ENCODE measurements around the gene RTF2. TPM values are rescaled to one million over a fixed set of nuclear protein-coding genes. Genes with fewer than 3 reads are reported as not detected.

The RTF2 gene
- total RNA-seq, 1 donor from 2014 or later, result 66.3 TPM

DNA sequence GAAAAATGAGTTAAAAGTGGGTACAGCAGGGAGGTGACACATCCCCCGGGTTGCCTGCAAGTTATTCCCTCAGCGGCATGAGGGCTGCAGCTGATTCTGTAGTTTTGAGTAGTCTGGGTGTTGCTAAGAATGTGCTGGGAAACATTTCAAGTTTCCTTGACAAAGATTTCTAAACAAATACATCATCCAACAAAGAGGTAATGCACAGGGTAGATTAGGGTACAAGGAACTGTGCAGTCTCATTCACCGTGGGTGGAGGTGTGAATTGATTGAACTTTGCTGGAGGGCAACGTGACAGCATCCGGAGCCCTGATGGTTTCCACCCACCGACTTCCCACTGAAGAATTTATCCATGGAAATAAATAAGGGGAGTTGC, 34.6 kb upstream of the RTF2 start:
- H3K4me3 Mint-ChIP-seq (ENCODE audit: unreplicated experiment), result no peak overlapping the region
- TF ChIP-seq, protein P1, sequence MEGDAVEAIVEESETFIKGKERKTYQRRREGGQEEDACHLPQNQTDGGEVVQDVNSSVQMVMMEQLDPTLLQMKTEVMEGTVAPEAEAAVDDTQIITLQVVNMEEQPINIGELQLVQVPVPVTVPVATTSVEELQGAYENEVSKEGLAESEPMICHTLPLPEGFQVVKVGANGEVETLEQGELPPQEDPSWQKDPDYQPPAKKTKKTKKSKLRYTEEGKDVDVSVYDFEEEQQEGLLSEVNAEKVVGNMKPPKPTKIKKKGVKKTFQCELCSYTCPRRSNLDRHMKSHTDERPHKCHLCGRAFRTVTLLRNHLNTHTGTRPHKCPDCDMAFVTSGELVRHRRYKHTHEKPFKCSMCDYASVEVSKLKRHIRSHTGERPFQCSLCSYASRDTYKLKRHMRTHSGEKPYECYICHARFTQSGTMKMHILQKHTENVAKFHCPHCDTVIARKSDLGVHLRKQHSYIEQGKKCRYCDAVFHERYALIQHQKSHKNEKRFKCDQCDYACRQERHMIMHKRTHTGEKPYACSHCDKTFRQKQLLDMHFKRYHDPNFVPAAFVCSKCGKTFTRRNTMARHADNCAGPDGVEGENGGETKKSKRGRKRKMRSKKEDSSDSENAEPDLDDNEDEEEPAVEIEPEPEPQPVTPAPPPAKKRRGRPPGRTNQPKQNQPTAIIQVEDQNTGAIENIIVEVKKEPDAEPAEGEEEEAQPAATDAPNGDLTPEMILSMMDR (IDR thresholded peaks at IDR 0.05; ENCODE audit: partially characterized antibody, unreplicated experiment), result no peak

GRCh38 chr20:56437196-56437960, 31.0 kb upstream of the RTF2 start:
- Mint-ChIP-seq H3K4me1 (ENCODE audit: low read depth, unreplicated experiment) (no peaks in the 10 kb centered on the region), H3K4me3 (ENCODE audit: unreplicated experiment) (no peak overlapping the region), H3K27ac (ENCODE audit: unreplicated experiment) (no peak overlapping the region), H3K27me3 (ENCODE audit: unreplicated experiment) (peaks cover 3% of the 10 kb centered on the region), H3K9me3 (ENCODE audit: unreplicated experiment) (no peaks in the 10 kb centered on the region), H3K36me3 (ENCODE audit: unreplicated experiment) (no peaks in the 10 kb centered on the region)
- DNase-seq, result no peak
- TF ChIP-seq, protein P1 (IDR thresholded peaks at IDR 0.05; ENCODE audit: partially characterized antibody, unreplicated experiment), result no peak

More for the DNA sequence above, 34.6 kb upstream of the RTF2 start:
- H3K9me3 Mint-ChIP-seq (ENCODE audit: unreplicated experiment), result no peaks in the 10 kb centered on the region
- H3K4me1 Mint-ChIP-seq (ENCODE audit: low read depth, unreplicated experiment), result no peaks in the 10 kb centered on the region
- no peak overlapping the region for H3K27ac Mint-ChIP-seq (ENCODE audit: unreplicated experiment)
- DNase-seq, result no peak
- H3K27me3 Mint-ChIP-seq (ENCODE audit: unreplicated experiment), result peaks cover 10% of the 10 kb centered on the region
- H3K36me3 Mint-ChIP-seq (ENCODE audit: unreplicated experiment), result no peaks in the 10 kb centered on the region

- Mint-ChIP-seq H3K4me1 (ENCODE audit: low read depth, unreplicated experiment) (no peaks in the 10 kb centered on the region), H3K9me3 (ENCODE audit: unreplicated experiment) (no peaks in the 10 kb centered on the region), H3K36me3 (ENCODE audit: unreplicated experiment) (no peaks in the 10 kb centered on the region), H3K4me3 (ENCODE audit: unreplicated experiment) (no peak overlapping the region), H3K27ac (ENCODE audit: unreplicated experiment) (no peak overlapping the region), H3K27me3 (ENCODE audit: unreplicated experiment) (peaks cover 3% of the 10 kb centered on the region)
- no peak for DNase-seq
- TF ChIP-seq, protein P1 (IDR thresholded peaks at IDR 0.05; ENCODE audit: partially characterized antibody, unreplicated experiment), result no peak
Observed at GRCh38 chr20:56438284-56438683, 30.1 kb upstream of the RTF2 start.

DNA sequence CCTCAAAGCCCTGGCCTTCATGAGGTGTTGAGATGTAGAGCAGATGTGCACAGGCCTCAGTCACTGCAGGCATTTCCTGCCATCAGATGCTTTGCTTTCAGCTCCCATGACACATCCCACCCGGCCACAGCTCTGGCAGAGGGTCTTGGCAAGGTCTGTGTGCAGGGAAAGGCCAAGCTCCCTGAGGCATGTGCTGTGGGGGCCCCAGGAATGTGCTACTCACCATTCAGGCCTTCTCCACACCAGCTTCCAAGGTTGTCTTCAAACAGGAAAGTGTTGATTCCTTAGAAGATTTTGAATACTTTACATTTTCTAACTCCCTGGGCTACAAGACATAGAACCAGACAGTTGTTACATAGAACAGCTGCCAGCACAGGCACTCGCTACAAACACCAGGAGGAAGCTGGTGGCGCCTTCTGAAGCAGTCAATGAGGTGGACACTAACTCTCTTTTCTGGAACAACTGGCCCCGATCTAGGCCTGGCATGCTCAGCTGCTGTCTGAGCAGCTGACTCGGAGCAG, 28.6 kb upstream of the RTF2 start:
- H3K27ac Mint-ChIP-seq (ENCODE audit: unreplicated experiment), result no peak overlapping the region
- peaks cover 3% of the 10 kb centered on the region for H3K27me3 Mint-ChIP-seq (ENCODE audit: unreplicated experiment)
- TF ChIP-seq, protein P1 (IDR thresholded peaks at IDR 0.05; ENCODE audit: partially characterized antibody, unreplicated experiment), result no peak
- H3K4me3 Mint-ChIP-seq (ENCODE audit: unreplicated experiment), result no peak overlapping the region
- no peaks in the 10 kb centered on the region for H3K9me3 Mint-ChIP-seq (ENCODE audit: unreplicated experiment)
- no peak for DNase-seq
- H3K4me1 Mint-ChIP-seq (ENCODE audit: low read depth, unreplicated experiment), result no peaks in the 10 kb centered on the region
- H3K36me3 Mint-ChIP-seq (ENCODE audit: unreplicated experiment), result no peaks in the 10 kb centered on the region

DNA sequence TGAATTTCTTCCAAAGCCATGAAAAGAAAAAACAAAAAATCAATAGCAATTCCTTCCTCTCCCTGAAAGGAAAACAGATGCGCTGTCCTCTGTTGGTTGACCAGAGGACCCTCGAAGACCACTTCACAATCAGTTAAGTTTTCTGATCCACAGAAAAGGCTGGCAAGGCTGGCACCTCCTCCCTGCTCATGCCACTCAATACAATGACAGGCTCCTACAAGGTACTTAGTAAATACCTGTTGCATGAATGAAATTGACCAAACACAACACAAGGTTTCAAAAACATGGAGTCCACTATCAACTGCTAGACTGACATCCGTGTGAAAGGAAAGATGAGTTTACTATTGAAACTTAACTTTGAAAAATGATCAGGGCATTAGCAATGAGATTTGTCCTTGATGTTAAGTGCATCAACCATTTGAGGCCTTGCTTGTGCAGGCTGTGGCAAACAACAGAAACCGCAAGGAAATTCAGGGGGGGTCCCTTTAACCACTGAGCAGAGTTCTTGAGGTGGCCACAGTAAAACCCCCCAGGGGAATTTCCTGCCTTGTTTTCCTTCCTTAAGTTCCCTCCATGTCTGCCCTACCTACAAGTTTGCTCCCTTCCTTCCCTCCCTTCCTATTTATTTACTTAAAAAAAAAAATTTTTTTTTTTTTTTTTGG, 27.9 kb upstream of the RTF2 start:
- no peaks in the 10 kb centered on the region for H3K36me3 Mint-ChIP-seq (ENCODE audit: unreplicated experiment)
- no peak overlapping the region for H3K27ac Mint-ChIP-seq (ENCODE audit: unreplicated experiment)
- TF ChIP-seq, protein P1 (IDR thresholded peaks at IDR 0.05; ENCODE audit: partially characterized antibody, unreplicated experiment), result no peak

More for the DNA sequence above, 27.9 kb upstream of the RTF2 start:
- no peak for DNase-seq
- no peaks in the 10 kb centered on the region for H3K4me1 Mint-ChIP-seq (ENCODE audit: low read depth, unreplicated experiment)
- H3K4me3 Mint-ChIP-seq (ENCODE audit: unreplicated experiment), result no peak overlapping the region
- H3K9me3 Mint-ChIP-seq (ENCODE audit: unreplicated experiment), result no peaks in the 10 kb centered on the region
- peaks cover 3% of the 10 kb centered on the region for H3K27me3 Mint-ChIP-seq (ENCODE audit: unreplicated experiment)

Measured in glutamatergic neuron (in vitro differentiated cells).